ENCODE data around the gene ASTL. TPM values are rescaled to one million over a fixed set of nuclear protein-coding genes. Genes with fewer than 3 reads are reported as not detected.

Gene ASTL
- polyA plus RNA-seq, 1 experiment: not detected

GRCh38 chr2:96097951-96098823 lies 40.1 kb downstream of the ASTL start:
- no peaks in the 10 kb centered on the region; the same call in 1 of the 2 replicates for H3K9me3 ChIP-seq (ENCODE audit: control insufficient read depth, insufficient read depth, low read length)

GRCh38 chr2:96097441-96097840 lies 40.9 kb downstream of the ASTL start:
- TF ChIP-seq CTCF (IDR thresholded peaks at IDR 0.05; ENCODE audit: low read depth, low read length): no peak
- H3K27me3 ChIP-seq (ENCODE audit: control insufficient read depth, insufficient read depth, low read length): peaks cover 26% of the 10 kb centered on the region
- DNase-seq (ENCODE audit: low read depth, low spot score): no peak
- H3K4me3 ChIP-seq (ENCODE audit: low read depth, low read length): no peak overlapping the region
- POLR2A ChIA-PET: no interaction called here
- H3K9me3 ChIP-seq (ENCODE audit: control insufficient read depth, insufficient read depth, low read length): no peaks in the 10 kb centered on the region; the same call in 1 of the 2 replicates
- CTCF ChIA-PET: no interaction called here
- H3K27ac ChIP-seq (ENCODE audit: low read depth, low read length): no peak overlapping the region

More at GRCh38 chr2:96097951-96098823, 40.1 kb downstream of the ASTL start:
- H3K27me3 ChIP-seq (ENCODE audit: control insufficient read depth, insufficient read depth, low read length): peaks cover 23% of the 10 kb centered on the region
- no peak overlapping the region for H3K4me3 ChIP-seq (ENCODE audit: low read depth, low read length)
- H3K27ac ChIP-seq (ENCODE audit: low read depth, low read length): no peak overlapping the region
- TF ChIP-seq CTCF (IDR thresholded peaks at IDR 0.05; ENCODE audit: low read depth, low read length): no peak
- ChIA-PET POLR2A (no interaction called here), CTCF (no interaction called here)
- no peak for DNase-seq (ENCODE audit: low read depth, low spot score)

GRCh38 chr2:96095116-96095636 lies 43.1 kb downstream of the ASTL start:
- Histone ChIP-seq H3K4me3 (ENCODE audit: low read depth, low read length) (no peak overlapping the region), H3K27ac (ENCODE audit: low read depth, low read length) (no peak overlapping the region), H3K27me3 (ENCODE audit: control insufficient read depth, insufficient read depth, low read length) (peaks cover 39% of the 10 kb centered on the region), H3K9me3 (ENCODE audit: control insufficient read depth, insufficient read depth, low read length) (no peaks in the 10 kb centered on the region; the same call in 1 of the 2 replicates)
- no peak for DNase-seq (ENCODE audit: low read depth, low spot score)
- ChIA-PET POLR2A (no interaction called here), CTCF (no interaction called here)
- TF ChIP-seq CTCF (IDR thresholded peaks at IDR 0.05; ENCODE audit: low read depth, low read length): no peak

- Histone ChIP-seq H3K27me3 (ENCODE audit: control insufficient read depth, insufficient read depth, low read length) (peaks cover 46% of the 10 kb centered on the region), H3K27ac (ENCODE audit: low read depth, low read length) (no peak overlapping the region), H3K9me3 (ENCODE audit: control insufficient read depth, insufficient read depth, low read length) (no peaks in the 10 kb centered on the region; the same call in 1 of the 2 replicates), H3K4me3 (ENCODE audit: low read depth, low read length) (no peak overlapping the region)
- no peak for DNase-seq (ENCODE audit: low read depth, low spot score)
- ChIA-PET CTCF (interaction anchor here (1.3 kb wide), 1 partner anchor 24 kb away, joined by 4 read pairs; no protein-coding TSS in a partner anchor), POLR2A (no interaction called here)
- no peak for TF ChIP-seq CTCF (IDR thresholded peaks at IDR 0.05; ENCODE audit: low read depth, low read length)
Measured at GRCh38 chr2:96093528-96093927, 44.8 kb downstream of the ASTL start.

- Histone ChIP-seq H3K9me3 (ENCODE audit: control insufficient read depth, insufficient read depth, low read length) (no peaks in the 10 kb centered on the region; the same call in 1 of the 2 replicates), H3K4me3 (ENCODE audit: low read depth, low read length) (no peak overlapping the region), H3K27ac (ENCODE audit: low read depth, low read length) (no peak overlapping the region), H3K27me3 (ENCODE audit: control insufficient read depth, insufficient read depth, low read length) (peaks cover 49% of the 10 kb centered on the region)
- ChIA-PET POLR2A (no interaction called here), CTCF (interaction anchor here (1.3 kb wide), 1 partner anchor 24 kb away, joined by 4 read pairs; no protein-coding TSS in a partner anchor)
- no peak for TF ChIP-seq CTCF (IDR thresholded peaks at IDR 0.05; ENCODE audit: low read depth, low read length)
- DNase-seq (ENCODE audit: low read depth, low spot score): no peak
Measured at GRCh38 chr2:96092951-96093350, 45.4 kb downstream of the ASTL start.
